Renal cortical epithelial cell (primary cell): ENCODE data around the gene DENND2C. TPM values are rescaled to one million over a fixed set of nuclear protein-coding genes. Genes with fewer than 3 reads are reported as not detected.
"Not testable (repeated sequence)": the region's sequence is repeated elsewhere in the genome, so short reads cannot be mapped to it uniquely, and the experiment has no call there.

Experiments used
- DNase-seq: peaks from one replicate; pipeline ENCODE4 v3.0.0-alpha.2; 2011; ENCODE audit warnings: low read depth
- total RNA-seq: library from RNA; depleted of rRNA; stranded (reverse); fragments of >200 nt; gene quantifications from 2 replicates; pipeline ENCODE4 v1.2.3, GENCODE V29; 2014

The DENND2C gene
- total RNA-seq, 1 donor from 2014 or later, result 1.5 TPM

DNA sequence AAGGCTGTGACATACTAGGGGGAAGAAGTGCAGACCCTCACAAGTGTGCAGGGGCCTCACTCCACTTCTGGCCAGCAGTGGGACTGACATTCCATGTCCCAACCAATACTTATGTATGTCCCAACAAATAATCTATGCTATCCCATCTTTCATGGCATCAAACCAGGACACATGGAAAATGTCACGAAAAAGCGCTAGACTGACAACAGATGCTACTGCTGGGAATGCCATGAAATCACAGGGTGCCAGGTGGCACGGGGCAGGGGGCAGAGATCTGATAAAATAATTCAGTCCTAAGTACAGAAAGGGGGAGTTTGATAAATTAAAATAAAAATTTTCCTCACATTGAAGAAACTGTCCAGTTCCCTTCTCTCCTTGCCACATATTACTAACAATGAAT lies 60.8 kb downstream of the DENND2C start:
- DNase-seq, result no peak

DNA sequence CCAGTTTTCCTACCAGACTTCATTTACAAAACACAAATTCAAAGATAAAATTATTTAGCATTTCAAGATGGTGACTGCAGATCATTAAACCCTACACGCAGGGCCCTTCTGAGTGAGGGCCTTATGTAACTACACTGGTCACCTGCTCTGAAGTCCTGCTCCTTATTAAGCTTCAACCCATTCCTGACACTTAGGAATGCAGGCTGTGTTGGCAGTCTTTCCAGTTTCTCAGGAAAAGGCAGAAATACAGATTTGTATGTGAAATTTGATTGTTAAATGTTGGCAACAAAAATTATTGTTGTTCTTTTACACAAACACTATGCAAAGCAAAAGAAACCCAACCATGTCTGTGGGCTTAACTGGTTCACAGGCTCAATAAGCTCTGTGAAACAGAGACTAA lies 62.6 kb downstream of the DENND2C start:
- DNase-seq, result no peak

DNA sequence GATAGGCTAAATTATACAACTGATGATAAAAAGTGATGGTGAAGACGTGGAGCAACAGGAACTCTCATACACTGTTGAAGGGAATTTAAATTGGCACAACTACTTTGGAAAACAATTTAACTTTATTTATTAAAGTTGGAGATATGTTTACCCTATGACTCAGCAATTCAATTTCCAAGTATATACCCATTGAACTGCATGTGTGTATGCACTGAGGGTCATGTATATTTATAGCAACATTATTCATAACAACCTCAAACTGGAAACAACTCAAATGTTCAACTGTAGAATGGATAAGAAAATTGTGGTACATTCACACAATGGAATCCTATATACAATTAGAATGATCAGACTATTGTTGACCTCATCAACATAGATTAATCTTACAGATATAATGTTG lies 71.9 kb downstream of the DENND2C start:
- DNase-seq, result no peak

DNA sequence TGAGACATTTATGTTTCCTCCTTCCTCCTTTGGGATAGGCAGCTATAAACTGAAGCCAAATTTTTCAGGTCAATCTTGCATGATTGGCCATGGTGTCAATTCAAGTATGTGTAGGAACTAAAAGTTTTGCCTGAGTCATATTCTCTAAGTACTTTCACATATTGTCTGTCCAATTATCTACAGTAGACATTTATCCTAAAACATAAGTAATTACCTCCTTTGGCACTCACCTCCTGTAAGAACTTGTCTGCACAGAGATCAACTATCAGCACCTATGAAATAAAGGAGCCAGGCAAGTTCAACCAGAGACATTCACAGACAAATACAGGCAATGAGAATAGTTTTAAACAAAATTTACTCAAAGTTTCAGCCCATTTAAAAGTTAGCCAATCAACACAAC lies 74.2 kb downstream of the DENND2C start:
- no peak for DNase-seq

DNA sequence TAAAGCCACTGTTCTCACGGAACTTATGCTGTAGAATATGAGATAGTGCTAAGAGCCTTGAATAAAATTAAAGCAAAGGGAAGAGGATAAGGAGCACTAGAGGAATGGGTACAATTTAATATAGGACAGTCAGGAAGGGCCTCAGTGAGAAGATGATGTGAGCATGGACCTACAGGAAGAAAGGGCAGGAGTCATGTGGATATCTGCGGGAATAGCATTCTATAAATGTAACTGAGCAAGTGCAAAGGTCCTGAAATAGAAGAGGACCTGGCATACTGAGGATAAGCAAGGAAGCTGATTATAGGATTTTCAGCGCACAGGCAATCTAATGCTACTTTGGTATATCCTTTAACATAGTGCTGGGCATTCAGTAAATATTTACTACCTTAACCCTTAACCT lies 75.8 kb downstream of the DENND2C start:
- no peak for DNase-seq

DNA sequence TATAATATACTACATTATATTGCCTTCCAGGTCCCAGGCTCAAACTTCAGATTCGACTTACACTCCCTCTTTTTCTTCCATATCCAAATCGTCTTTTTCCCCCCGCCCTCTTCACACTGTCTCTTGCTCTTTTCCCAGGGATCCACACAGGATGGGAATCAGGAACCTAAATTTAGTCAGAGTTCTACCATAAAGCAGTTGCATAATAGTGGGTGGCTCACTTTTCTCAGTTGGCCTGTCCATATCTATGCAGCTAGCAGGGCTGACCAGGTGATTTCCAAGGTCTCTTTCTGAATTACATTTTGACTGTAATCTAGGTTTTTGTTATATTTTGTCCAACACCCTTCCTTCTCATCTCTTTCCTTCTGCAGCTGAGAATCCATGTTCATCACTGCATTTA lies 80.7 kb downstream of the DENND2C start:
- DNase-seq, result no peak

DNA sequence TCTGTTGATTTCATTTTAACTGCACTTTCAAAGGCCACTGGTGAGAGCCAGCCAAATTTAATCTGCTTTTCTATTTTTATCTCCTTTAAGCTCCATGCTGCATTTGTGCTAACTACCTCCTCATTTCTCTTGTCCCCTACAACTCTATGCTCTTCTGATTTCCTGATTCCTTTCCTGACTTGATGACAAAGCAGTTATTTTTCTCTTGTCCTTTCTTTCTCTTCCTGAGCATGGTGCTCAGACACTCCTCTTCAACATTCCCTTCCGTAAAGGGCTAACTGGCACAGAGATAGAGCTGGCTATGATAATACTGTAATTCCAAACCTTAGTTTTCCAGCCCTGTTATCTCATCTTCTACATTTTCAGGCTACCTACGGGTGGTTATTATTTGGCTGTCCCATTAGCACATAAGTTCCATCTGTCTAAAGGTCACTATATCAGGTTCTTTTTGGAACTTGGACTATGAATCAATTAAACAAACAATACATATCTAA lies 81.6 kb downstream of the DENND2C start:
- no peak for DNase-seq

DNA sequence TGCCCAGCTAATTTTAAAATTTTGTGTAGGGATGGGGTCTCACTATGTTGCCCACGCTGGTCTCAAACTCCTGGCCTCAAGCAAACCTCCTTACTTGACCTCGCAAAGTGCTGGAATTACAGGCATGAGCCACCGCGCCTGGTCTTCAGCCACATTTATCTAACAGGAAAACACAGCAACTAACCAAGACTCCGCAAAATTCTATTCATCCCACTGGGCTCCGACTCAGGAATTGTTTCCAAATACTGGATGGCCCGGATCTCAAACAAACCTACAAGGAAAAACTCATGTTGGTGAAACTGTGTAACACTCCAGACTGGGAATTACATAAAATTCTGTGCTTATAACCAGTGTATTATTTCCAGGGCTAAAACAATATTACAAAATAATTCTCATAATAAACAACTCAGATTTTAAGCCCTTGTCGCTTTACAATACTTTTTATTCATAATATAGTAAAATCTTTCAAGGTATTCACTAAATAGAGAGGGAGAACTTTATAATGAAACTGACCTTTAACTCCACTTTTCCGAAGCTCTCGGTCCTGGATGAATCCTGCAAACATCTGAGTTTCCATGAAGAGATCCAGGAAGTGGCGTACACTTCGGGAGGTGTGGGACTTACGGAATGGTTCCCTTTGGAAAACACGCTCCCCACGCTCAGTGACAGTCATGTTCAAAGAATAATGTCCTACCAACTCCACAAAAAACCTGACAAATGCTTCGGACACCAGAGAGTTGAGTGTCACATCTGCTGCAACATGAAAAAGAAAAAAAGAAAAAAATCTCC lies 82.5 kb downstream of the DENND2C start:
- no peak for DNase-seq

DNA sequence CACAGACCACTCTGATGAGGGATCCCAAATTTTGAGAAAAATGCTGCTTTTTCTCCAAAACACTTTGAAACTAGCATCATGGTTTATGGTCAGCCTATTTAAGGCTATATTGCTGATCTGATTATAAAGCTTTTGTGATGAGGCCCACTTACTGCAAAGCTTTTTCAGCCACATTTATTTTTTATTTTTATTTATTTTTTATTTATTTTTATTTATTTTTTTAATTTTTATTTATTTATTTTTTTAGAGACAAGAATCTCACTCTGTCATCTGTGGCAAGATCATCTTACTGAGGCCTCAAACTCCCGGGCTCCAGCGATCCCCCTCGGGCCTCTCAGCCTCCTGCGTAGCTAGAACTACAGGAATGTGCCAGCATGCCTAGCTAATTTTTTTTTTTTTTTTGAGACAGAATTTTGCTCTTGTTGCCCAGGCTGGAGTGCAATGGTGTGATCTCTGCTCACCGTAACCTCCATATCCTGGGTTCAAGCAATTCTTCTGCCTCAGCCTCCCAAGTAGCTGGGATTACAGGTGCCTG lies 83.3 kb downstream of the DENND2C start:
- DNase-seq, result no peak

DNA sequence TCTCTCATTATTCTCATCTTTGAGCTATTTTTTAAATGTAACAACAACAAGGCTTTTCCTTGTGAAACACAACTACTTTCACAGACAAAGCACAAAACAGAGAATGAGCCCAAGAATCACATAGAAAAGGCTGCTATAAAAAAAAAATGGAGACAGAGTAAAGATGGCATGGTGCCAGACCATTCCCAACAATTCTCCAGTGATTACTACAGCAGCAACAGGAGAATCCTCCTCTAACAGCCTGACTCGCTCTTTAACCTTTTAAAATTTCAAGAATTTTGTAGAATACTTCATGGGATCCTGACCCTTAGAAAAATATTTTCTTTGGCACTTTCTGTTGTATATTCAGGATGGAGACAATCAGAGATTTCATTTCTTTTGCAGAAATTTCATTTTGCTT lies 84.6 kb downstream of the DENND2C start:
- no peak for DNase-seq

DNA sequence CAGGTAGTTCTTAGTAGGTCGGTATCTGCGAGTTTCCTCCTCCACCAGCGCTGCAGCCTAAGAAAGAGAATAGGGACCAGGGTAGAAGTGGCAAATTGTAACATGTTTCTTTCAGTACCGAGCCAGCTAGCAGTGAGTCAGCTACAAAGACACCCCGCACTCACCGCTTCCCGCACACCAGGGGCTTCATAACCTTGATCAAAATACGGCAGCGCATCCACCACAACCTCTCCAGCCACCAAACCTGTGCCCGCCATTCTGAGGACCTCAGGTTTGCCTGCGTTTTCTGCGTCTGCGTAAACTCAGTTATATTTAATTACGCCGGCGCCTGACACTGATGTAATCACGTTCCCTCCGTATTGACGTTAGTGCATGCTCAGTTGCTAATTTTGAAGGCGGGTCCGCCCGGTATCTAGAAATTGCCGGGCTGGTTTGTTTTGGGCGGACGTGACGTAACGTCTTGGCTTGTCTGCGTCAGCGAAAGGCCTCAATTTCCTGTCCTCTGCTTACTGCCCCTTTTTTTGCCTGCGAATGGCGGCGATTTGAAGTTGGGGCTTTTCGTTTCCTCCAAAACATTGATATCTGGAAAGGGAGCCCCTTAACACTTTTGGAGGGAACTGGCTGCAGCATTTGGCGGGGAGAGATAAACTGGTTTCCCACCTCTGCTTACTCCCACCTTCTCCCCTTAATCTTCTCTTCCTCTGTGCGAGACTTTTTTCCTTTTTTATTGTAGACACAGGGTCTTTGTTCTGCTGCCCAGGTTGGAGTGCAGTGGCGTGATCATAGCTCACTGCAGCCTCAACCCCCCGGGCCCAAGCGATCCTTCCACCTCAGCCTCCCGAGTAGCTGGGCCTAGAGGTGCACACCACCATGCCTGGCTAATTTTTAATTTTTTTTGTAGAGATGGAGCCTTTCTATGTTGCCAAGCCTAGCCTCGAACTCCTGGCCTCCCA lies 88.2 kb downstream of the DENND2C start, which contains the start of gene BCAS2:
TSS of gene BCAS2 (minus strand) at position 281 of the 953 bp plus-strand sequence. CDS start at position 257, 24 bp downstream.
- DNase-seq, result peak; percentile 96

DNA sequence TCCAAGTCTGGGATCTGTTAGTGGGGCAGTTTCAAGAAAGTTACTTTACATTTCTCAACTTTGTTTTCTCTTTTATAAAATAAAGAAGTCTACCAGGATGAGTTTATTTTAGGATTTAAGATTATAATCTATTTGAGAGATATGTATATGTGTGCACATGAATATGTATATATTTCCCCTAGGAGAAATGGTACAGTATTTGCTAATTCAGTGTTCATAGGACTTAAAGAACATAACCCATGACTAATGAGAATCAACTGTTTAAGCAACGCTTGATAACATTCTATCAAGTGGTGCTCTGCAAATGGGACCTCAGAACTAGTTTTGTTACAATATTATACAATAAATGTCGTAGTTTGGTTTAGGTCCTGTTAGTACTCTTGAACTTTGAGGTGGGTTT lies 95.5 kb downstream of the DENND2C start:
- no peak for DNase-seq

DNA sequence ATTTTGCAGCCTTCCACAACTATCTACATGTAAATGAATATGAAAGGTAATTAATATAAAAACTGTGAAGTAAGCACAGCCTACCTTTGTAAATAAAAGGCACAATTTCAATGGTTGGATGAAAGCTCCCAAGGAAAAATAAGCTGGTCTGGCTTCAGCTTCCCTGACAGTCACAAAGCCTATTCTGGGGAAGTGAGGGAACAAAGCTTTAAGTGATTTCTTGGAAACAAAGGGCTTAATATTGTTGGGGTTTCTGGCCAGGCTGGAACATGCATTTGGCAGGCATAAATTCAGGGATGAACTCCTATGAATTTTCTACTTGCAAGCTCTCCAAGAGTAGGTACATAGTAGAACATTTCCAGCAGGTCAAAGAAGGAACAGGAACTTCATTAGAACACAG lies 105.7 kb downstream of the DENND2C start:
- no peak for DNase-seq

DNA sequence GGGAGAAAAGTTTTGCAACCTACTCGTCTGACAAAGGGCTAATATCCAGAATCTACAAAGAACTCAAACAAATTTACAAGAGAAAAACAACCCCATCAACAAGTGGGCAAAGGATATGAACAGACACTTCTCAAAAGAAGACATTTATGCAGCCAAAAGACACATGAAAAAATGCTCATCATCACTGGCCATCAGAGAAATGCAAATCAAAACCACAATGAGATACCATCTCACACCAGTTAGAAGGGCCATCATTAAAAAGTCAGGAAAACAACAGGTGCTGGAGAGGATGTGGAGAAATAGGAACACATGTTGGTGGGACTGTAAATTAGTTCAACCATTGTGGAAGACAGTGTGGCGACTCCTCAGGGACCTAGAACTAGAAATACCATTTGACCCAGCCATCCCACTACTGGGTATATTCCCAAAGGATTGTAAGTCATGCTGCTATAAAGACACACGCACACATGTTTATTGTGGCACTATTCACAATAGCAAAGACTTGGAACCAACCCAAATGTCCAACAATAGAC lies 106.8 kb downstream of the DENND2C start:
- not testable (repeated sequence) for DNase-seq

DNA sequence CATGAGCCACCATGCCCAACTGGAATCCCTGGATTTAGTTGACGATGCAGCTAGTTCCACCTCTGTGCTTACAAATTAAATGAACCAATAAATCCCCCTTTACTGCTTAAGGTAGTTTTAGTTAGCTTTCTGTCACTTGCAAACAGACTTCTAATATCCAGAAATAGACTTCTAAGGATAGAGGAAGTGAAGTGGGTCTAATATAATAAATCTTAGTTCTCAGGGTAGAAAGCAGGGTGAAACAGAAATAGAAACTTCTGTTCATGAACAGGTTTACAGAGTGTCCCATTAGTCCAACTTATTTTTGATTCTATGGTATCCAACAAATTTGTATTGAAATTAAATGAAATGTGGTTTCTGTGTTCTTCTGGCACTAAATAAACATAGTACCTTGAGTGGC lies 108.5 kb downstream of the DENND2C start:
- DNase-seq, result no peak

DNA sequence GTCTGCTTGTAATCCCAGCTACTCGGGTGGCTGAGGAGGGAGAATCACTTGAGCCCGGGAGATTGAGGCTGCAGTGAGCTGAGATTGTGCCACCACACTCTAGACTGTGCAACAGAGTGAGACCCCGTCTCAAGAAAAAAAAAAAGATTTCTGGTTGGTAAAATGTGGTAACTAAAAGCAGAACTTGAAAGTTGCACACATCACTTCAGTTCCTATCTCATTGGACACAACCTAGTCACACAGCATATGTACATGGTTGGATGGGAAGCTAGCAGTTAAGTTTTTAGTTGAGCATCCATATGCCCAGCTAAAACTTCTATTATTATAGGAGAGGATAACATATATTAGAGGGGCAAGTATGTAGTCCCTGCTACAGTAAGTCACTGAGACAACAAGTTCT lies 110.5 kb downstream of the DENND2C start:
- no peak for DNase-seq

DNA sequence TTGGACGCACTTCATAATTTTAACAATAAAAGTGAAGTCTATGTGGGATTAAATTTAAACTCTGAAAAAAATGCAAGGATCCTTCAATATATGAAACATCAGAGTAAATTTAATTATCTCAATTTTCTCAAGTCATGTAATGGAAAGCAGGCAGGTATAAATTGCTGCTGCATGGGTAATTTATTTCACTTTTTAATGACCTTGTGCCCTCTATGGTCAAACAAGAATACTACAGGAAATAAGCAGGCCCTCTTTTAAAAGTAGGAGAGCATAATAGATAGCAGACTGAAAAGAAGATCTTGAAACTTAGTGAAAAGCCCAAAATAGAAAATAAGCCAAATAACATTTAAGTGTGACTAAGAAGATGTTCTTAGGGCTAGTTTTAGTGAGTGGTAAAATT lies 111.3 kb downstream of the DENND2C start:
- DNase-seq, result peak; percentile 26

DNA sequence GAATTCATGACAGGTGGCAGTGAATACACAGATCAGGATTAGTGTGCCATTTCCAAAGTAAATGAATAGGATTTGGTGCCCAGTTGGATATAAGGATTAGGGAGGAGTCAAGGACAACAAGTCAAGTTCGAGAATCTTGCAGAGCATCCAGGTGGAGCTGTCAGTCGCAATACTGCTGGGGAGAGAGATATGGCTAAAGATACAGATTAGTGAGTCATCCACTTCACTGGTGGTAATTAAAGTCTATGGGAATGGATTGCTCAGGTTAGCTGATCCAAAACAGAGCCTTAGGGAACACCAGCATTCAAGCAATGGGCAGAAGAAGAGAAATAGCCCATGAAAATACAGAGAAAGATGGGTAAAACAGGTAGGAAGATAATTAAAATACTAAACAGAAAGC lies 115.3 kb downstream of the DENND2C start:
- no peak for DNase-seq

DNA sequence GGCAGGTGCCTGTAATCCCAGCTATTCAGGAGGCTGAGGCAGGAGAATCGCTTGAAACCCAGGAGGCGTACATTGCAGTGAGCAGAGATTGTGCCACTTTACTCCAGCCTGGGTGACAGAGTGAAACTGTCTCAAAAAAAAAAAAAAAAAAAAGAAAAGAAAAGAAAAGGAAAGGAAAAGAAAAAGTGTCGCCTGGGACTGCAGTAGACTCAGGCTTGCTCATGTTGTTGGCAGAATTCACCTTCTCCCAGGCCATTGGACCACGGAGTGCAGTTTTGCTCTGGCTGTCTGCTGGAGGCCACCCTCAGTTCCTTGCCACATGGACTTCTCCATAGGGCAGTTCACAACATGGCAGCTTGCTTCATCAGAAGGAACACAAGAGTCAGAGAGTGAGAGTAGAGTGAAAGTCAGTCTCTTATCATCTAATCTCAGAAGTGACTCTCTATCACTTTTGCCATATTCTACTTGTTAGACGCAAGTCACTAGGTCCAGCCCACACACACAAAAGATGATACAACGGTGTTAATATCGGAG lies 117.7 kb downstream of the DENND2C start:
- no peak for DNase-seq

DNA sequence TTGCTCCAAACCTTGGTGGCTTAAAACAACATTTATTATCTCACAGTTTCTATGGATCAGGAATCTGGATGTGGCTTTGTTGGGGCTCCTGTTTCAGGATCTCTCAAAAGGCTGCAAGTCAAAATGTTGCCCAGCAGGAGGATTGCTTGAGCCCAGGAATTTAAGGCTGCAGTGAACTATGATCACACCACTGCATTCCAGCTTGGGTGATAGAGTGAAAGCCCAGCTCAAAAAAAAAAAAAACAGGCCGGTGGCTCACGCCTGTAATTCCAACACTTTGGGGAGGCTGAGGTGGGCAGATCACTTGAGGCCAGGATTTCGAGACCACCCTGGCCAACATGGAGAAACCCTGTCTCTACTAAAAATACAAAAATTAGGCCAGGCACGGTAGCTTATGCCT lies 118.4 kb downstream of the DENND2C start:
- DNase-seq, result no peak

DNA sequence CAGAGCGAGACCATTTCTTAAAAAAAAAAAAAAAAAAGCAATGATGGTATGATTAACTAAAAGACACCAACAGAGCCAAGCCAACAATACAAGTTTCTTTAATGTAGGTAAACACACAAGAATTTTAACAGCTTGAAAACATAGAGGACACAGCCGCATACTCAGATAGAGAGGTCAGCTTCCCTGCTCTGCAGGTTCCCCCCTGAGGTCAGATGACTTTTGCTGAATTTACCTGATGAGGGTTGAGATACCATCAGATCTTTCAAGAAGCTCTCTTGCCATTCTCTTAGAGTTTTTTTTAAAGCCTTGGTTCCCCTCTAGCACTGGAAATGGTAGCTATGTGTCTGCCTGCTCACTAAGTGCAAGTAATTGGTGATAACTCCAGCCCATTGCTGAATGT lies 119.5 kb downstream of the DENND2C start:
- no peak for DNase-seq

DNA sequence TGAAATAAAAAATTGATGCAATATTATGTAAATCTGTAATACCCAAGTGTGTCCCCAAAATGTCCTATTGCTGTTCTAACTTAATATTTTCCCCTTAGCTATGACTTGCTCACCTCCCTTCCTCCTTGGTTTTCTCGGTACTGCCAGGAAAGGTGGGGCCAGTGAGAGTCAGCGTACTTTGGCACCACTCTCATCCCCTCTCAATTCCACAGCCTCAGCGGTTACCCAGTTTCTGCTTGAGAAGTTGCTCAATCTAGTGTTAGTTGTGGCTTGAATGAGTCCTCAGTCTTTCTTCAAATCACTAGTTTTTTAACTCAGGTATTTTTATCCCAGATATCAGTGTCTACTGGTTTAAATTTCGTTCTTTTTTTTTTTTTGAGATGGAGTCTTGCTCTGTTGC lies 120.7 kb downstream of the DENND2C start:
- peak; percentile 73 for DNase-seq
